GM23338 (cell line): ENCODE data around the gene SLC19A1. TPM values are rescaled to one million over a fixed set of nuclear protein-coding genes. Genes with fewer than 3 reads are reported as not detected.
A peak's percentile ranks its signal among the peaks of the same experiment; 100 is the strongest.

Experiments used
- ATAC-seq: fragments of 200-7000 bp; cut with Tn5 transposase; 3 replicates; pipeline ENCODE4 v1.9.1; 2020
- DNase-seq: peaks from one replicate; pipeline ENCODE4 v3.0.0-alpha.2; 2015; ENCODE audit warnings: low spot score
- H2AFZ ChIP-seq: fragments of 200-600 bp; sonication (generic); 2 replicates; pipeline ENCODE4 v1.8.0; 2016; ENCODE audit warnings: antibody characterized with exemption, mild to moderate bottlenecking, moderate library complexity
- H3F3A ChIP-seq: fragments of 200-600 bp; sonication (generic); replicated peaks from 2 replicates; pipeline ENCODE4 v1.8.0; 2017; ENCODE audit warnings: antibody characterized with exemption, mixed run types, low read depth
- H3K27ac ChIP-seq: fragments of 200-600 bp; sonication (generic); 2 replicates; pipeline ENCODE4 v1.6.1; 2016; ENCODE audit warnings: low read depth
- H3K27me3 ChIP-seq: fragments of 200-600 bp; sonication (generic); 2 replicates; pipeline ENCODE4 v1.8.0; 2016; ENCODE audit warnings: mild to moderate bottlenecking, mixed run types, moderate library complexity; ENCODE audit not compliant: insufficient read depth
- H3K36me3 ChIP-seq: fragments of 200-600 bp; sonication (generic); 2 replicates; pipeline ENCODE4 v1.8.0; 2016; ENCODE audit warnings: mild to moderate bottlenecking; ENCODE audit not compliant: insufficient read depth
- H3K4me1 ChIP-seq: fragments of 200-600 bp; sonication (generic); 2 replicates; pipeline ENCODE4 v1.8.0; 2016; ENCODE audit warnings: mild to moderate bottlenecking, moderate library complexity; ENCODE audit not compliant: insufficient read depth
- H3K4me2 ChIP-seq: fragments of 200-600 bp; sonication (generic); 2 replicates; pipeline ENCODE4 v1.7.1; 2017; ENCODE audit warnings: mixed run types
- H3K4me3 ChIP-seq: fragments of 200-600 bp; sonication (generic); 2 replicates; pipeline ENCODE4 v1.6.1; 2016; ENCODE audit warnings: mixed run types
- H3K79me2 ChIP-seq: fragments of 200-600 bp; sonication (generic); replicated peaks from 2 replicates; pipeline ENCODE4 v1.8.0; 2017; ENCODE audit warnings: mild to moderate bottlenecking; ENCODE audit not compliant: insufficient read depth
- H3K9me2 ChIP-seq: fragments of 200-600 bp; sonication (generic); 2 replicates; pipeline ENCODE4 v1.8.0; 2017; ENCODE audit not compliant: insufficient read depth
- H4K20me1 ChIP-seq: fragments of 200-600 bp; sonication (generic); replicated peaks from 2 replicates; pipeline ENCODE4 v1.8.0; 2017; ENCODE audit warnings: mild to moderate bottlenecking; ENCODE audit not compliant: insufficient read depth
- H3K27ac Mint-ChIP-seq: 2 replicates; pipeline ENCODE4 v1.8.0; 2020; ENCODE audit warnings: inconsistent platforms, mild to moderate bottlenecking, moderate library complexity, mixed read lengths
- H3K27me3 Mint-ChIP-seq: 3 replicates; pipeline ENCODE4 v1.8.0; 2022; ENCODE audit warnings: low read depth, mild to moderate bottlenecking, moderate library complexity, mixed read lengths, inconsistent platforms; ENCODE audit not compliant: insufficient read depth, poor library complexity
- H3K36me3 Mint-ChIP-seq: 3 replicates; pipeline ENCODE4 v1.8.0; 2021; ENCODE audit warnings: low read depth, mild to moderate bottlenecking, inconsistent platforms, moderate library complexity, mixed read lengths
- H3K4me1 Mint-ChIP-seq: 3 replicates; pipeline ENCODE4 v1.8.0; 2020; ENCODE audit warnings: mild to moderate bottlenecking, inconsistent platforms, mixed read lengths
- H3K4me3 Mint-ChIP-seq: 3 replicates; pipeline ENCODE4 v1.8.0; 2021; ENCODE audit warnings: moderate library complexity, mild to moderate bottlenecking, inconsistent platforms, mixed read lengths
- H3K9me3 Mint-ChIP-seq: 3 replicates; pipeline ENCODE4 v1.8.0; 2020; ENCODE audit warnings: moderate library complexity, mild to moderate bottlenecking, inconsistent platforms, mixed read lengths
- ETS1 ChIP-seq: IDR thresholded peaks from 2 replicates; pipeline ENCODE4 v1.6.1; 2016; ENCODE audit warnings: antibody characterized with exemption
- NANOG ChIP-seq: IDR thresholded peaks from 2 replicates; pipeline ENCODE4 v1.6.1; 2016; ENCODE audit warnings: antibody characterized with exemption, borderline replicate concordance
- POLR2AphosphoS5 ChIP-seq: IDR thresholded peaks from 2 replicates; pipeline ENCODE4 v1.6.1; 2016; ENCODE audit warnings: antibody characterized with exemption, low read depth
- STAT1 ChIP-seq: IDR thresholded peaks from one replicate; pipeline ENCODE4 v1.6.1; 2016; ENCODE audit warnings: antibody characterized with exemption; ENCODE audit not compliant: unreplicated experiment
- ZNF331 ChIP-seq: fragments of 250-450 bp; sonication (Bioruptor Pico); IDR thresholded peaks from 2 replicates; pipeline ENCODE4 v1.5.0; 2020; ENCODE audit warnings: low read depth, mild to moderate bottlenecking, moderate library complexity
- ZNF462 ChIP-seq: fragments of 250-450 bp; sonication (Bioruptor Pico); IDR thresholded peaks from 2 replicates; pipeline ENCODE4 v1.5.0; 2020; ENCODE audit warnings: mild to moderate bottlenecking, moderate library complexity
- polyA plus RNA-seq: library from polyadenylated mRNA; unstranded; fragments of >200 nt; fragmentation: Nextera tagmentation; extraction: Ambion mirVana; gene quantifications from 2 replicates; pipeline ENCODE4 v1.2.1, GENCODE V29; 2016
- total RNA-seq: library from RNA; depleted of rRNA; stranded (reverse); fragments of >200 nt; shearing (Covaris generic); gene quantifications from 2 replicates; pipeline ENCODE4 v1.2.3, GENCODE V29; 2014

The SLC19A1 gene
- total and polyA plus RNA-seq, 2 experiments from 2014 or later: 31.2 to 33.0 TPM

GRCh38 chr21:45469273-45470086 lies 72.8 kb downstream of the SLC19A1 start:
- no peak overlapping the region for H2AFZ ChIP-seq
- H4K20me1 ChIP-seq: peaks cover 25% of the 10 kb centered on the region
- H3K4me2 ChIP-seq: no peak overlapping the region
- peaks cover 39% of the 10 kb centered on the region for H3K36me3 Mint-ChIP-seq
- H3K9me2 ChIP-seq: no peaks in the 10 kb centered on the region
- DNase-seq (no peak), ATAC-seq (no peak)
- H3K36me3 ChIP-seq: peaks cover under 1% of the 10 kb centered on the region; the same call in 1 of the 2 replicates
- peaks cover 24% of the 10 kb centered on the region for H3K27me3 Mint-ChIP-seq
- H3K79me2 ChIP-seq: peaks cover 83% of the 10 kb centered on the region
- TF ChIP-seq STAT1 (no peak), POLR2AphosphoS5 (no peak), ZNF462 (CRISPR knock-in tag) (no peak), ZNF331 (CRISPR knock-in tag) (no peak), NANOG (no peak), ETS1 (no peak)
- peaks cover 13% of the 10 kb centered on the region for H3F3A ChIP-seq
- H3K4me1 ChIP-seq: no peaks in the 10 kb centered on the region
- no peak overlapping the region for H3K27ac ChIP-seq
- H3K27me3 ChIP-seq: no peaks in the 10 kb centered on the region
- H3K27ac Mint-ChIP-seq: peak overlapping the region; percentile 16; the same call in 1 of the 2 replicates
- no peak overlapping the region for H3K4me3 ChIP-seq
- H3K4me1 Mint-ChIP-seq: peaks cover 14% of the 10 kb centered on the region
- H3K9me3 Mint-ChIP-seq: peaks cover 5% of the 10 kb centered on the region; the same call in 2 of the 3 replicates
- H3K4me3 Mint-ChIP-seq: no peak overlapping the region
